TTC549 (cell line): ENCODE results near the gene TBXT.
"Not testable (repeated sequence)": the region's sequence is repeated elsewhere in the genome, so short reads cannot be mapped to it uniquely, and the experiment has no call there.

Source experiments
- FAIRE-seq: peaks from 2 replicates; lab custom pipeline; 2012; peaks lifted over from hg19 to GRCh38; lab: Jason Lieb, UNC

TBXT gene, protein sequence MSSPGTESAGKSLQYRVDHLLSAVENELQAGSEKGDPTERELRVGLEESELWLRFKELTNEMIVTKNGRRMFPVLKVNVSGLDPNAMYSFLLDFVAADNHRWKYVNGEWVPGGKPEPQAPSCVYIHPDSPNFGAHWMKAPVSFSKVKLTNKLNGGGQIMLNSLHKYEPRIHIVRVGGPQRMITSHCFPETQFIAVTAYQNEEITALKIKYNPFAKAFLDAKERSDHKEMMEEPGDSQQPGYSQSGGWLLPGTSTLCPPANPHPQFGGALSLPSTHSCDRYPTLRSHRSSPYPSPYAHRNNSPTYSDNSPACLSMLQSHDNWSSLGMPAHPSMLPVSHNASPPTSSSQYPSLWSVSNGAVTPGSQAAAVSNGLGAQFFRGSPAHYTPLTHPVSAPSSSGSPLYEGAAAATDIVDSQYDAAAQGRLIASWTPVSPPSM

DNA sequence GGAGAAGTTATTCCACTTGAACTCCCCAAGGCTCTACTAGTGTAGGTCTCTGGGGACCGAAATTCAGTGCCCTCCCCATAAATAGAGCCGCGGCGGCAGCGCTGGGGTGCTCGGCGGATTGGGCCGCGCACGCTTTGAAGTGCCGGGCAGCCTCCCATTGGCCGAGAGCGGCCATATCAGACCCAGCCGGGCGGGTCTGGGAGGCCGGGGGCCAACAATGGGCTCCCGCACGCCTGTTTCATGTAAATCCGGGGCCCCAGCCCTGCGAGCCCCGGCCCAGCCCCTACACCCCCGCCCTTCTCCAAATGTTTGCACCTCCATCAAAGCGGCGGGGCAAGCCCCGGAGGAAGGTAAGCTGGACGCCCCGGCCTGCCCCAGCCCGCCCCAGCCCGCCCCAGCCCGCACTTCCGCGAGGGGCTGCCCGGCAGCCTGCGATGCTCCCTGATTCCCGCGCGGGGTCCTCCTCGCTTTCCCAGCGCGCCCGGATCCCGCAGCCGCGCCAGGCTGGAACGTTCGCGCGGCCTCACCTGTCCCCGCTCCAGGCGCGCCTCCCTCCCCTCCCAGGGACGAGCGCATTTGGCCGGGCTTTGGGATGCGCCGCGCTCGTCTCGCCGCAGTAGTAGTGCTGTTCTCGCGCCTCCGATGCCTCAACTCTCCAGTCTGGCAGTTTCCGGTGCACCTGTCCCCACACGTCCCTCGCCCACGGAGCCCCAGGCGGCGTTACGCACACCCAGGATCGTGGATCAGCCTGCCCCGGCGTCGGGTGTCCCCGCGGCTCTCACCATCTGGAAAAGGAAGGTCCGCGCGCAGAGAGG, at the start of gene TBXT:
TBXT (minus strand) TSS at position 51 of the 815 bp plus-strand sequence. CDS start 260 bp downstream, outside the sequence.
- no peak for FAIRE-seq

DNA sequence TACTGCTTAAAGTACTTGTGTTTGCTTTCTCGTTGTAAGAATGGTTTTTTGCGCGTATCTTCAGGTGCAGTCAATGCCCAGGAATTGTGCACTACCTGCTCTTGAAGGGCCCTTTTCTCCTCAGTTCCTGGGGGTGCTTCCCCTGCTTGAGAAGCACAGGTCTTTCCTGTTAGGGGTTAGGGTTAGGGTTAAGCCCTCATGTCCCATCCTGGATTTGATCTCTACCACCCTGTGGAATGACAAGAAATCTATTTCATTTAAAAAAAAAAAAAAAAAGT, 39.6 kb upstream of the TBXT start:
- FAIRE-seq = no peak

DNA sequence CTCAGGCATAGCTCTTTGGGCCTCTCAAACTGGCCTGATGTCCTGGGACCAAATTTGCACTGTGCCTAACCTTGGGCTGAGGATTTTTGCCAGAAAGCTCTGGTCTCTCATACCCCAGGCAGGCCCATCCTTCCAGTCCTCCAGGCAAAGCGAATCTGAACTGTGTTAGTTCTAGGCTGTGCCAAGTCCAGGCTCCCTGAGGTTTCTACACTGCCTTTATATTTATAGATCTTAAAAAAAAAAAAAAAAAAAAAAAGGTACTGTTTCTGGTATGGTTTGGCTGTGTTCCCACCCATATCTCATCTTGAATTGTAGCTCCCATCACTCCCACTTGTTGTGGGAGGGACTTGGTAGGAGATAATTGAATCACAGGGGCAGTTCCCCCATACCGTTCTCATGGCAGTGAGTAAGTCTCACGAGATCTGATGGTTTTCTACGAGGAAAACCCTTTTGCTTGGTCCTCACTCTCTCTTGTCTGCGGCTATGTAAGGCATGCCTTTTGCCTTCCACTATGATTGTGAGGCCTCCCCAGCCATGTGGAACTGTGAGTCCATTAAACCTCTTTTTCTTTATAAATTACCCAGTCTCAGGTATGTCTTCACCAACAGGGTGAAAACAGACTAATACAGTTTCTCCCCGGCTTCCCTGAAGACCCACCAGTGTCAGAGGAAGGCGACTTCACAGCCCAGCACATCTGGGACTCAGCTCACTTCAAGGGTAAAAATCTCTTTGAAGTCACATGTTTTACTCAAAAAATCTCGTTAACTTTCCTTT, 39.0 kb upstream of the TBXT start:
- no peak for FAIRE-seq

GRCh38 chr6:166206066-166206465, 38.4 kb upstream of the TBXT start:
- FAIRE-seq = no peak

- FAIRE-seq = no peak
These were observed 37.4 kb upstream of the TBXT start for GRCh38 chr6:166204852-166205650.

DNA sequence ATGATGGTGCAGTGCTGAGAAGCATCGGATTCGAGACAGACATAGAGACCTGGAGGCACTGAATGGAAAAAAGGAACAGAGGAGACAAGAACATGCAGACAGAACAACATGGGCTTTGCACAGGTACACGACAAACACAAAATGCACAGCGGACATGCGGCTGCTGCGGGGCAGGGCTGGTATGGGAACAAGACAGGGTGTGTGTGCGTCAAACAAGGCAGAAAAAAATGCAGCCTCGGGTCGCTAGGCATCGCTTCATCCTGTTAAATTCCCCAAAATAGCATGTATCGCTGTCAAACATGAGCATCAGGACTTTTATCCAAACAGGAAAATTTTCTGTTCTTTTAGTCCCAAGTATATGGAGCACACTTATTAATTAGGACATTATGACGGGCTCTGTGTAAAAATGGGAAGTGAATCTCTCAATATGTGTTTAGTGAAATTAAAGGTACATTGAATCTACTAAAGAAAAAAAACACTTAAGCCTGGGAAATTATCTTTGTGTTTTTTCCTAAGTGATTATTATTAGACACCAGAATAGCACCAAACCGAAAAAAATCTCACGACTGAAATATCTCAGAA, 36.1 kb upstream of the TBXT start:
- no peak for FAIRE-seq

GRCh38 chr6:166203003-166203640, 35.5 kb upstream of the TBXT start:
- no peak for FAIRE-seq

DNA sequence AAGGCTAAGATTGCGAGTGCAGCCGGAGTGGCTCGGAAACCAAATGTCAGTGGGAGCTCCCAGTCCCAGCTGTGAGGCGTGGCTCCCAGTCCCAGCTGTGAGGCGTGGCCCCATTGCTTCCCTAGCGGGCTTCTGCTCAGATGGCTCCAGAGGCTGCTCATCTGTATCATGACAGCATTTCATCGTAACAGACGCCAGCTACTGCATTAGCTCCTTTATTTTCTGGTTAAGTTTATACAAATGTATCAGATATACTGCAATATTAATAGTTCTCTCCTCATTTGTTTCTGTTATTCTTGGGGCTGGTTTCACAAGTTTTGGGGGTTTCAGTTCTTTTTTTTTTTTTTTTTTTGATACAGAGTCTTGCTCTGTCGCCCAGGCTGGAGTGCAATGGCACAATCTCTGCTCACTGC, 34.7 kb upstream of the TBXT start:
- FAIRE-seq = no peak

DNA sequence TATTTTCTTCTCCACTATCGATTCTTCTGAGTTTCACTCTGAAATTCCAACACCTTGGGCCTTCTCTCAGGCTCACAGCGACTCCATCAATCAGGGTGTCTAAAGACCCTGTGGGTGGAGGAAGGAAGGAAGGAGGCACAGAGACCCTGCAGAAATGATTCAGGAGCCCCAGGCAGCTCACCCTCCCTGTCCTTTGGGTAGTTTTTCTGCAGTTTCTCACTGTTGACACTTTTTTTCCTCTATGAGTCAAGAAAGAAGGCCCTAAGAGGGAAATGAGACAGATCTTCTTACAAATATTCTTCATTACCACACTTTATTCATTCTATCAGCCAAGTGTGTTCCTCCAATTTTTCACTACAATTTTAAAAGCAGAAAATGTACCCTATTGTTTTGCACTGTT, 34.2 kb upstream of the TBXT start:
- FAIRE-seq = no peak

DNA sequence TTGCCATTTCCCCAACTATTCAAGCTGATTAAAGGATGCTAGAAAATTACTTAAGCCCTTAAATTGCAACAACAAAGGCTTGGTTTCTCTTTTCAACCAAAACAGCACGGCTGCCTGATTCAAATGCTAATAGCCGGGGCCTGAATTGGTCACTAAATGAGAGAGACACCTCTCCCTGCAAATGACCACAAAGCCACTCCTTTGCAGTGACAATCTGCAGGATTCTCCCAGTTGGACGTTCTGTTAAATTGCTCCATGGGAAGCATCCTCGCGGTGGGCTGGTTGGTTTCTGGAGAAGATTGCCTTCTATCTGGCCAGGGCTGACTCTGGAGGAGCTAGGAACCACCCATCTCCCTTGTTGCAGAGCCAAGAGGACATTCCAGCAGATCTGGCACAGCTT, 29.7 kb upstream of the TBXT start:
- no peak for FAIRE-seq

DNA sequence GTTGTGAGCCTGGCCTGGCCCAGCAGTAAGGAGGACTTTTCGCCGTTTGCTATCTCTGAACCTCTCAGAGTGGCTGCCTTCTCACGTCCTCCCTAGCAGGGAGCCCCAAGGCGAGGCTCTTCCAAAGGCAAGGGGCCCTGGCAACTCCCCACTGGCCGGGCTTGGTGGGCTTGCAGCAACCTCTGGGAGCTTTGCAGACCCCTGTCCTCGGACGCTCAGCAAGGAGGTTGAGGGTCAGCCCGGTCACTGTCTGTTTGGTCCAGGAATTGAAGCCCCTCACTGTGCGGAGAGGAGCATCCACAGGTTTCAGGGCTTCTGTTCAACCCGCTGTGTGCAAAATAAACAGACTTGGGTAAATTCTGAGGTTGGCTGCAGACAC, 28.2 kb upstream of the TBXT start:
- FAIRE-seq = no peak

DNA sequence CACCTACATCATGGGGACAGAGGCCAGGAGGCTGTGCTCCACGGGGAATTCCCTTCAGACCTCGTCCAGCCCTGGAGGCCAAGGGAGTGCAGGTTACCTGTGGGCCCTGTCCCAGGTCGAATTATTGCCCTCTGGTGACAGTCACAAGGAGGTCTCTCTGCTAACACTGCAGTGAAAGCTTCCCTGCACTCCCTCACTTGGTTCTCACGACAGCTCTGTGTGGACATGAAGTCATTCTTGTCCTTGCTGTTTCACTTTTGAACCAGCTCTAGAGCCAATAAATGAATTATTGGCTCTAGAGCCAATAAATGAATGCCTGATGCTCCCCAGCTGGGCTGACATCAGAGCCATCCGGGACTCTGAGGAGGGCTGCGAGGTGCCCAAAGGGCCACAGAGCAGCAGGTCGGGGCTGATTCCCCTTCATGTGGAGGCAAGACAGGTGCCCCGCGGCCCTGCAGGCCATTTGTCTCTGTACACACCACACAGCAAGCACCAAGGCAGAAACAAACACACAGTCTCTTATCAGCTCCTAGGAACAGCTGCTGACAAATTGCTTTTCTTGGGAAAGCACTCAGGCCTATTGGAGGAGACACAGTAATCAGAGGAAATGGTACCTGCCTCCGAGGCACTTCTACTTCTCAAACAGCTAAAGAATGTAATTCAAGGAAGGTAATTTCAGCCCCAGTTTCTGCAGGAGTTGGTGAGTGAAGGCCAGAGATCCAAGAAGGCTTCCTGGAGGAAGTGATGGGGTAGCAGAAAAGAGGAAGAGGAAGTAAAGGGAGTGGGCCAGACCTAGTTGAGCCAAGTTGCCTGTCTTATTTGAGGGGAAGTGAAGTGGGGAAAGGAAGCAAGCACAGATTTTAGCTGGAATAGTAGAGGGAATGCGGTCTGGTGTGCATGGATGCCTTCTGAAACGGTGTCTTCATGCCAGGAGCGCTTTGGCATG, 27.5 kb upstream of the TBXT start:
- no peak for FAIRE-seq

GRCh38 chr6:166192557-166192956, 24.9 kb upstream of the TBXT start:
- no peak for FAIRE-seq

- no peak for FAIRE-seq
These were observed 24.5 kb upstream of the TBXT start for GRCh38 chr6:166192136-166192535.

DNA sequence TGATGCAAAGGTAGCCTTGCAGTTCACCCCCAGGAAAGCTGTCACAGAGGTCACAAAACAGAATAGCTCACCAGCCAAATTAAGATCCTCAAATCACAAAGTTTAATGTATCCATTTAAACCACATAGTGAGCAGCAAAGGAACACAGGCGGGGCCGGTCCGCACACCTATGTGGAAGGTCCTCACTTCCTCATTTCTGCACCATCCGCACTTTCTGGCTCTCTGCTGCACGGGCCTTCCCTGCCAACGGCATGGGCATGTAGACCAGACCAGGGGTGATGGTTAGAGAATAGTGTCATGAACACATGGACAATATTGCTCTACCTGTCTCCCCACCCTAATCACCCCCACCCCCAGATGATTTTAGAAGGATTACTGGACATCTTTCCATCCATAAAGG, 12.1 kb upstream of the TBXT start:
- no peak for FAIRE-seq

GRCh38 chr6:166176106-166176505, 8.5 kb upstream of the TBXT start:
- no peak for FAIRE-seq

- FAIRE-seq = not testable (repeated sequence)
These were observed 7.4 kb upstream of the TBXT start for GRCh38 chr6:166175093-166175492.

DNA sequence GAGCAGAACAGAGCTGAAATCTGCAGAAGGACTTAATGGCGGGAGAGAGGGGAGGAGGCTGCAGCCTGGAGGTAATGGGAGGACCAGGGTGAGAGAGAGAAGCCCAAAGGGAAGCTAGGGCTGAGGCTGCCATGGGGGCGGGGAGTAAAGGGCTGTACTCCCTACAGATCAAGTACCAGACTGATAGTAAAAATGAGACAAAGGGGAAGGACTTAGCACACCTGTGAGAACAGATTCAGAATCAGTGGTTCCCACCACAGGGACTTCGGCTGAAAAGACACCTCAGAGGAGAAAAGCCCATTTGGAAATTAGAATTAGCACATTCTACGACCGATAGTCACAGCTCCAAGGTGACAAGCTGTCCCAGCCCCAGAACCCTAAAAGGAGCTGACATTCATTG, 6.4 kb upstream of the TBXT start:
- no peak for FAIRE-seq

DNA sequence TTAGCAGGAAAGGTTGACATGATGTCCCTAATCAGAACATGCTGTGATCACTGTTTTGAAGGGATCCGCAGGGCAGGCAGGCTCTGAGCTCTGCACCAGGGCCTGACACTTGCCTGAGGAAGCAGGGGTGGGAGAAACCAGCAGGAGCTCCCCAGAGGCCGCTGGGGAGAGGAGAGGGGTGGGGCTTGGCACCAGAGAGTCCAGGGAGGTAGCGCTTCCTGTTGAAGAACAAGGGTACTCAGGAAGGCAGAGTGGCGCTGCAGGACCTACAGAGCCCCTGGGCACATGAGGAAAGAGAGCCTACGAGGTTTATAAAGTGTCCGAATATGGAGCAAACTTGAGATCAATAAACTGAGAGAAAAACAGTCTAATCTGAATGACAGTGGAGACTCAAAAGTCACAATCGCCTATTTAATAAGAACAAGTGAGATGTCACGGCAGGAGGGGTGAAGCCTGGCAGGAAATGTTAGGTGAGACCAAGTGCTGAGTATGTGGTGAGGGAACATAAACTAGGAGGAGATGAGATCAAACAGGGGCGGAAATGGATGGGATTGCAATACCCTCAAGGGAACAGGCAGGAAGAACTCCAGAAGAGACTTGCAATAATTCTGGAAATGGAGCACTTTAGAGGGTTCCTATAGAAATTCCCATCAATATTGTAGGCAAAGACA, 5.8 kb upstream of the TBXT start:
- FAIRE-seq = no peak

DNA sequence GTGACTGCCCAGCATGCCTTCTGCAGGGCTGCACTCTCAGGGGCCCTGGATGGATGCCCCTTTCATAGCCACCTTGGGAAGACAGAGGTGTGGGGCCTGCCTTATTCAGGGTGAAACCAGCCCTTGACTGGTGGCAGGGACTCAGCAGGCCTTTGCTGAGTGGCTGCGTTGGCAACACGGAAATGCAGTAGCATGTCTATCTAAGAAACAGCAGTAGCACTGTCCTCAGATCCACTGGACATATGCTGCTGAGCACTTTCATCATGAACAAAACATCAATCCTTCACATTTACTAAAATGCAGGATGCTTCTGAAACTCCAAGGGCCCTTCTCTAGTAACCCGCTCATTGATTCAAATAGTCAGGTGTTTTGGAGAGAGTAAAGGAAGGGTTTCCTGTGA, 4.9 kb upstream of the TBXT start:
- no peak for FAIRE-seq
